ENCODE results near the gene ZGPAT. TPM values are rescaled to one million over a fixed set of nuclear protein-coding genes. Genes with fewer than 3 reads are reported as not detected.

ZGPAT gene
- total RNA-seq, 1 donor from 2014 or later = 19.2 TPM

DNA sequence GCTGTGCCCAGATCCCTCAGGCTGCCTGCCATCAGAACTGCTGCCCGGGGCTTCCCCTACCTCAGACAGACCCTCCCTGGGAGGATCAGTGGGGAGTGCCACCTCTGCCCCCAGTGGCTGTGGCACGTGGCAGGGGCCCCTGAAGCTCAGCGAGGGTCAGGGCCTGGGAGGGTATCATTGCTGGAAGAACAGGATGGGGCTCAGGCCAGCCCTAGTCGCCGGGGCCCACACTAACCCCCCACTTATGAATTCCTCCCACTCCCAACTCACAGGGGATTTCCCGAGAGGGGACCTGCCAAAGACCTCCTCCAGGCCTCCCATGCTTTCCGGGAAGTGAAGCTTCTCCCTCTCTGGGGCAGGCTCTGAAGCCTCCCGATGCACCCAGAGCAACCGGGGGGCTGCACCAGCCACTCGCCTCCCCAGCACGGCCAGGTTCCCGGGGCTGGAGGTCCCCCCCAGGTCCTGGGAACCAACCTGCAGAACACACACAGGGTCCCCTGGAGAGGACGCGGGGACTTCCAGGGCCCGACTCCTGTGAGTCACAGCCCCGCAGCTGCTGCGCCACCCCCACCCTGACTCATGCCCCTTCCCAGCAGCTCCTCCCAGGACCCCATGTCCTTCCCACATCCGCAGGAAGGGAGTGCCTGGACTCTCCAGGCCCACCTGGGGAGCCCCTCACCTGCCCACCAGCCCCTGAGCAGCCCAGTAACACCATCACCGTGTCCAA lies 8.9 kb upstream of the ZGPAT start:
- Mint-ChIP-seq H3K4me3 (ENCODE audit: unreplicated experiment) (no peak overlapping the region), H3K27me3 (ENCODE audit: low read depth) (no peaks in the 10 kb centered on the region), H3K27ac (ENCODE audit: unreplicated experiment) (peak overlapping the region; percentile 87), H3K36me3 (ENCODE audit: low read depth) (no peaks in the 10 kb centered on the region), H3K4me1 (ENCODE audit: low read depth) (peaks cover 28% of the 10 kb centered on the region), H3K9me3 (ENCODE audit: low read depth) (no peaks in the 10 kb centered on the region)
- TF ChIP-seq, protein P1, sequence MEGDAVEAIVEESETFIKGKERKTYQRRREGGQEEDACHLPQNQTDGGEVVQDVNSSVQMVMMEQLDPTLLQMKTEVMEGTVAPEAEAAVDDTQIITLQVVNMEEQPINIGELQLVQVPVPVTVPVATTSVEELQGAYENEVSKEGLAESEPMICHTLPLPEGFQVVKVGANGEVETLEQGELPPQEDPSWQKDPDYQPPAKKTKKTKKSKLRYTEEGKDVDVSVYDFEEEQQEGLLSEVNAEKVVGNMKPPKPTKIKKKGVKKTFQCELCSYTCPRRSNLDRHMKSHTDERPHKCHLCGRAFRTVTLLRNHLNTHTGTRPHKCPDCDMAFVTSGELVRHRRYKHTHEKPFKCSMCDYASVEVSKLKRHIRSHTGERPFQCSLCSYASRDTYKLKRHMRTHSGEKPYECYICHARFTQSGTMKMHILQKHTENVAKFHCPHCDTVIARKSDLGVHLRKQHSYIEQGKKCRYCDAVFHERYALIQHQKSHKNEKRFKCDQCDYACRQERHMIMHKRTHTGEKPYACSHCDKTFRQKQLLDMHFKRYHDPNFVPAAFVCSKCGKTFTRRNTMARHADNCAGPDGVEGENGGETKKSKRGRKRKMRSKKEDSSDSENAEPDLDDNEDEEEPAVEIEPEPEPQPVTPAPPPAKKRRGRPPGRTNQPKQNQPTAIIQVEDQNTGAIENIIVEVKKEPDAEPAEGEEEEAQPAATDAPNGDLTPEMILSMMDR (IDR thresholded peaks at IDR 0.05) = no peak
- peak; percentile 88 for DNase-seq (ENCODE audit: low spot score)

DNA sequence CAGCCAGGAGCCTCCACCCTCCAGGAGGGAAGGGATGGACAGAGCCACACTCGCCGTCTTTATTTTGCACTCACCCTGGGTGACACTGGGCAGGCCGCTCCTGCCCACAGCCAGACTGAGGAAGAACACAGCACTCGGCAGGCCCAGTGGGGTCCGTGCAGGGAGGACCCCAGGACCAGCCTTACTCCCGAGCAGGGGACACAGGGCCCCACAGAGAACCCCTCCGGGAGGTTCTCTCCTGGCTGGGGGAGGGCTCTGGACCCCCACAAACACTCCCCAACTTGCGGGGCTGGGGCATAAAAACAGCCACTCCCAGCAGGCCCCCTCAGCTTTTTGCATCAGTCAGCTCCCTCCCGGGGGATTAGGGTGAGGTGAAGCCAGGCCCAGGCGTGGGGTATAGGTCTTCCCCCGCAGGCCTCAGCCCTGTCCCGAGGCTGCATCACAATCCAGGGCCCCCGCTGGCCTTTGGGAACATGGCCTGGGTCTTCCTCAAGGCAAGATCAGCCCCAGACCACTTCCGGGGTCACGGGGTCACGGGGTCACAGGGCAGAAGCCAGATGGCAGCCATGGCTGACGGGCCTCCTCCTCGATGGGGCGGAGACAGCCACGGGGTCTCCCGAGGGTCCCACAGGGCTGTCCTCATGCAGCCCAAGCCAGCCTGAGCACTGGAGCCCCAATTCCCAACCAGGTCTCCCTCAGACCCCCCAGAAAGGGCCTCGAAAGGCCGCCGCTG lies 8.2 kb upstream of the ZGPAT start:
- Mint-ChIP-seq H3K4me3 (ENCODE audit: unreplicated experiment) (no peak overlapping the region), H3K4me1 (ENCODE audit: low read depth) (peaks cover 28% of the 10 kb centered on the region), H3K27me3 (ENCODE audit: low read depth) (no peaks in the 10 kb centered on the region), H3K27ac (ENCODE audit: unreplicated experiment) (peak overlapping the region; percentile 87), H3K9me3 (ENCODE audit: low read depth) (no peaks in the 10 kb centered on the region), H3K36me3 (ENCODE audit: low read depth) (no peaks in the 10 kb centered on the region)
- TF ChIP-seq, protein P1 (IDR thresholded peaks at IDR 0.05) = no peak
- DNase-seq (ENCODE audit: low spot score) = peak; percentile 90

DNA sequence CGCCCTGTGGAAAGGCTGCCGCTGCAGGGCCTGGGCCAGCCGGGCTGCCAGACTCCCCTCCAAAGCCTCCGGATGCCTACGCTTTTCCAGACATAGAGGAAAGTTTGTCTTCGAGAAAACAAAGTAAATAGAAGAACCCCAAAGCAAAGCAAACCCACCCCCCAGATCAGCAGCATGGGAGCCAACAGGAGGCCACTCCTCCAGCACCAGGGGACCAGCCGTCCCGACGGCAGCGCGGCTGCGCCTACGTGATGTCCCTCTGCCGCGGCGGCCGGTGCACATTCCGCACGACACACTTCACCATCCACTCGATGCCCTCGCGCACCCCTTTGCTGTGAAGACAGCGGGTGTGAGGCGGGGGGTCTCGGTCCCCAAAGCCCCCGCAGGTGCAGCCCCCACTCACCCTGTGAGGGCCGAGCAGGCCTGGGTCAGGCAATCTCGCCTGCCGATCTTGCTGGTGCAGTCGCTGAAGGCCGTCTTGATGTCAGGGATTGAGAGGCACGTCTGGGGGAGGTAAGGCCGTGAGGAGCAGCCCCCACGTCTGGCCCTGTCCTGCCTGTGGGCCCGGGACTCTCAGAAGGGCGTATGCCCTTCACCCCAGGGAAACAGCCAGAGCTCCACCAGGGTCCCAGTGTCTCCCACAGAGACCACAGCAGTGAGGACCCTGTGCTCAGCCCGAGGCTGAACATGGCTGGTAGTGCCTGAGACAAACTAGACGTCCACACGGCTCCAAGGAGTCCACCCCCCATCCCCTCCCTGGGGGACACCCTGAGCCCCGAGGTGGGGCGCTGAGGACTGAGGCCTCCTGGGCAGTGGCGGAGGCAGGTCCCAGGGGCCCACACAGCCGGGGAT lies 7.4 kb upstream of the ZGPAT start:
- H3K27ac Mint-ChIP-seq (ENCODE audit: unreplicated experiment) = peak overlapping the region; percentile 22
- peaks cover 28% of the 10 kb centered on the region for H3K4me1 Mint-ChIP-seq (ENCODE audit: low read depth)
- no peaks in the 10 kb centered on the region for H3K9me3 Mint-ChIP-seq (ENCODE audit: low read depth)
- H3K36me3 Mint-ChIP-seq (ENCODE audit: low read depth) = peaks cover 3% of the 10 kb centered on the region
- H3K27me3 Mint-ChIP-seq (ENCODE audit: low read depth) = no peaks in the 10 kb centered on the region
- TF ChIP-seq, protein P1 (IDR thresholded peaks at IDR 0.05) = no peak
- no peak overlapping the region for H3K4me3 Mint-ChIP-seq (ENCODE audit: unreplicated experiment)
- DNase-seq (ENCODE audit: low spot score) = peak; percentile 91

DNA sequence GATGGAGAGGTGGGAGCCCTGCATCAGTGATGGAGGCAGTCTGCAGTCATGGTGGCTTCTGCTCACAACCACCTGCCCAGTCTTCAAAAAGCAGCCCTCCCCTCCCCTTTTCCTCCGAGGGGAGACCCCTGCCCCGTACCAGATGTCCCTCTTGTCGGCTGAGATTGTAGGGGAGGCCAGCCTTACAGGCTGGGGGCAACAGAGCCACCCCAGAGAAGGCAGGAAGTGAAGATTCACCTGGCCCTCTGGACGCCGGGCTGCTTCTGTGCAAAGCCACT lies 6.8 kb upstream of the ZGPAT start:
- no peaks in the 10 kb centered on the region for H3K9me3 Mint-ChIP-seq (ENCODE audit: low read depth)
- H3K4me3 Mint-ChIP-seq (ENCODE audit: unreplicated experiment) = no peak overlapping the region
- peaks cover 5% of the 10 kb centered on the region for H3K36me3 Mint-ChIP-seq (ENCODE audit: low read depth)
- no peaks in the 10 kb centered on the region for H3K27me3 Mint-ChIP-seq (ENCODE audit: low read depth)
- H3K27ac Mint-ChIP-seq (ENCODE audit: unreplicated experiment) = no peak overlapping the region
- peak; percentile 72 for DNase-seq (ENCODE audit: low spot score)
- TF ChIP-seq, protein P1 (IDR thresholded peaks at IDR 0.05) = no peak
- H3K4me1 Mint-ChIP-seq (ENCODE audit: low read depth) = peaks cover 29% of the 10 kb centered on the region

Measured in chondrocyte (in vitro differentiated cells).